Fibroblast of villous mesenchyme (primary cell): ENCODE data around the gene EFHD1. TPM values are rescaled to one million over a fixed set of nuclear protein-coding genes. Genes with fewer than 3 reads are reported as not detected.

Experiments used
- DNase-seq: peaks from one replicate; pipeline ENCODE4 v3.0.0-alpha.2; 2010; ENCODE audit warnings: low read depth
- H3K4me3 ChIP-seq: 2 replicates; pipeline ENCODE4 v1.5.1; 2011; ENCODE audit warnings: low read depth, mild to moderate bottlenecking, low read length
- total RNA-seq: library from RNA; depleted of rRNA; stranded (reverse); fragments of >200 nt; gene quantifications from 2 replicates; pipeline ENCODE4 v1.2.3, GENCODE V29; 2012
- TF ChIP-seq, protein P1 (sequence below): IDR thresholded peaks from 2 replicates; pipeline ENCODE4 v1.5.1; 2012; ENCODE audit warnings: low read depth, mild to moderate bottlenecking, low read length; ENCODE audit not compliant: insufficient read depth

Gene EFHD1
- total RNA-seq, 1 donor, result 1.7 TPM

DNA sequence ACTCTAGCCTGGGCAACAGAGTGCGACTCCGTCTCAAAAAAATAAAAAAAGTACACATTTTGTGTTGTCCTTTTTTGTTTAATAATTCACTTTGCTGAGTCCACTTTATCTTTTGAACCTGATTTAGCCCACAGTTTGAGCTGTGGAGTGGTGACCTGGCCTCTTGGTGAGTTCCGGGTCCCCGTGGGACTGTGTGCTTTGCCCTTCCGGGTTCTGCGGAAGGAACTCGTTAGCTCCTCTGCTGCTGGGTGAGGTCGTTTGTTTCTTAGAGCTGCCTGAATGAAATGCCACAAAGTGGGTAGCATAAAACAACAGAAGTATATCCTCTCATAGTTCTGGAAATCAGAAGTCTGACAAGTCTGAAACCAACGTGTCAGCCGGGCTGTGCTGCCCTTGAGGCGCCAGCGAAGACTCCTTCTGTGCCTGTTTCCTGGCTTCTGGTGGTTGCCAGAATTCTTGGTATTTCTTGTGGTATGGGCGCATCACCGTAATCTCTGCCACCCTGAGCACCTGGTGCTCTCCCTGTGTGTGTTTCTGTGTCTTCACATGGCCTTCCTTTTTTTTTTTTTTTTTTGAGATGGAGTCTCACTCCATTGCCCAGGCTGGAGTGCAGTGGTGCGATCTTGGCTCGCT, 3.5 kb downstream of the EFHD1 start:
- DNase-seq, result no peak
- H3K4me3 ChIP-seq, result no peak overlapping the region
- TF ChIP-seq, protein P1, sequence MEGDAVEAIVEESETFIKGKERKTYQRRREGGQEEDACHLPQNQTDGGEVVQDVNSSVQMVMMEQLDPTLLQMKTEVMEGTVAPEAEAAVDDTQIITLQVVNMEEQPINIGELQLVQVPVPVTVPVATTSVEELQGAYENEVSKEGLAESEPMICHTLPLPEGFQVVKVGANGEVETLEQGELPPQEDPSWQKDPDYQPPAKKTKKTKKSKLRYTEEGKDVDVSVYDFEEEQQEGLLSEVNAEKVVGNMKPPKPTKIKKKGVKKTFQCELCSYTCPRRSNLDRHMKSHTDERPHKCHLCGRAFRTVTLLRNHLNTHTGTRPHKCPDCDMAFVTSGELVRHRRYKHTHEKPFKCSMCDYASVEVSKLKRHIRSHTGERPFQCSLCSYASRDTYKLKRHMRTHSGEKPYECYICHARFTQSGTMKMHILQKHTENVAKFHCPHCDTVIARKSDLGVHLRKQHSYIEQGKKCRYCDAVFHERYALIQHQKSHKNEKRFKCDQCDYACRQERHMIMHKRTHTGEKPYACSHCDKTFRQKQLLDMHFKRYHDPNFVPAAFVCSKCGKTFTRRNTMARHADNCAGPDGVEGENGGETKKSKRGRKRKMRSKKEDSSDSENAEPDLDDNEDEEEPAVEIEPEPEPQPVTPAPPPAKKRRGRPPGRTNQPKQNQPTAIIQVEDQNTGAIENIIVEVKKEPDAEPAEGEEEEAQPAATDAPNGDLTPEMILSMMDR, result no peak

DNA sequence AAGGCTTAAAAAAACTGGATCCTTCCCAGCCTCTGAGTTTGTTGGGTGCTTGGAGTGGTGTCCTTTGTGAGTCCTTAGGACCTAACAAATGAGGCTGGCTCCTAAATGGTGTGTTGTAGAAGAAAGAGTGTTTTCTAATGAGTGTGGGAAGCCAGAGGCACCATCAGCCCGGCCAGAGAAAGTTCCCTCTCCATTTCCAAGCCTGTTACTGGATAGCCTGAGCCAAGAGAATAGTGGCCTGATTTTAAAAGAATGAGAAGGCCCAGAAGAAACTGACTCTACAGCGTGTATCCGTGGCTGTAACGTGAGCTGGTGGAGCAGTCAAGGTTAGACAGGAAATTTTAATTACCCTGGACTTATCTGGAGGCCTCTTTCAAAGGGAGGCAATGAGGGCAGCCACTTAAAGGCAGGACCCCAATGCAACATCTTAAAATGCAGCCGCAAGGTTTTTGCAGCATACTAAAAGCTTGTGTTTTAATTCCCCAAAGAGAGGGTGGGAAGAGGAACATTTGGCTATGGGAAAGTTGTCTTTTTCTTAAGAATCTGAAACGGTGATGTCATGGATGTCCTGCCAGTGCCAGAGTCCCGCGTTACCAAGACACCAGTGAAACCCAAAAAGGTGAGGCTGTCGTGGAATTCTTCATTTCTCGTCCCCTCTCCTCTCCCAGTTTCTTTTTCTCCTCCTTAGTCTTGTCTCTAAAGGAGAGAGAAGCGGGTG, 4.6 kb downstream of the EFHD1 start:
- H3K4me3 ChIP-seq, result no peak overlapping the region
- TF ChIP-seq, protein P1, result no peak
- no peak for DNase-seq

DNA sequence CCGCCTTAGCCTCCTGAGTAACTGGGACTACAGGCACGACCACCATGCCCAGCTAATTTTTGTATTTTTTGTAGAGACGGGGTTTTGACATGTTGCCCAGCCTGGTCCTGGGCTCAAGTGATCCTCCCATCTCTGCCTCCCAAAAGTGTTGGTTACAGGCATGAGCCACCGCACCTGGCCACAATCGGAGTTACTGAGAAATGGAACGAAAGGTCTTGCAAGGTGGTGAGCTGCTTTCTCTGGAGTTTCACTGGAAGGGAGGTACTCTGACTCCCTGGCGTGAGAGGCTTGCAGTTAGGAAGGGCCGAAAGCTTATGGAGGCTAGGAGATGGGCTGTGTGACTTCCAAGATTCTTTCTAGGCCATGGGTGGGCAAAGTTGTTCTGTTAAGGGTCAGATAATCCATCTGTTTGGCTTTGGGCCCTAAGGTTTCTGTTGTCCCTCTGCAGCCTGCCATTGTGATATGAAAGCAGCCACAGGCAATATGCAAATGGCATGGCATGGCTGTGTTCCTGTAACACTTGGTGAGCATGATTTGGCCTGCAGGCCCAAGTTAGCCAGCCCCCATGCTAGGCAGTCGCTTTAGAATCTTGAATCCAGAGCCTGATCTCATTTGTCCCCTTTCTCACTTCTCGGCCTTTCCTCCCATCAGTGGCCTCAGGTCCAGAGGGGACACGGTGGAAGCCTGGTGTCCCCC, 7.9 kb downstream of the EFHD1 start:
- TF ChIP-seq, protein P1, result no peak
- no peak for DNase-seq
- H3K4me3 ChIP-seq, result no peak overlapping the region

DNA sequence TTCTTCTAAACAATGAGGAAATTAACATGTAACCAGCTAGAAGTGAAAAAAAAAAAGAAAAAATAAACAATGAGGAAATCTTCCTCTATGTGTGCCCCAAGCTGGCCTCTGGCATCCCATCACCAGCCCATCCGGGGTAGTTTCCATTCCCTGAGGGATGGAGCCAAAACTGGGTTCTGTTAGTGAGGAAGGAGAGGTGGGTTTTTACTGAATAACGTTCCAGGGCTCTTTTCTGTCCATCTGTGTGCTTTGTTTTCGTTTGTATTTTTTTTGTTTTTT, 9.7 kb downstream of the EFHD1 start:
- TF ChIP-seq, protein P1, result no peak
- no peak overlapping the region for H3K4me3 ChIP-seq
- no peak for DNase-seq

DNA sequence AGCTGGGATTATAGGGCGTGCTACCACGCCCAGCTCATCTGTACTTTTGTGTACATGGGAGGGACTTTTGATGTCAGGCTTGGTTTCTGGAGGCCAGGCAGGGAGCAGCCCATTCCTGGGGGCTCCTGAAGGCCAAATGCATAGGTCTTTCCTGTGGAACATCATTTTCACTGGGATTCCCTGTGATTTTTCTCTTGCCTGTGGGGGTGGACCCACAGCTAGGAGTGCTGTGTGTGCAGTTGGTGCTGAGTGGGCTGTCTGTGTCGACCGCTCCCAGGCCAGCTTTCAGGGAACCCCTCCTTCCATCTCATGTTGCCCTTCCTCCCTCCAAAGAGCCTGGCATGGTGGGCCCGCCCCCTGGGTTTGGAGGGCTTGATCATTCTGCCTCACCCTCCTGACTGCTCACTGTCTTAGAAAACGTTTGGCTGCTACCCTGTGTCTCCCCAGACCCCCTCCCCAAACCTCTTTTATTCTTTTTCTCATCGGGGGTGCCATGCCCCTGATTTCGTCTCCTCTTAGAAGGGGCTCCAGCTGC, 10.5 kb downstream of the EFHD1 start:
- no peak overlapping the region for H3K4me3 ChIP-seq
- no peak for DNase-seq
- TF ChIP-seq, protein P1, result no peak

DNA sequence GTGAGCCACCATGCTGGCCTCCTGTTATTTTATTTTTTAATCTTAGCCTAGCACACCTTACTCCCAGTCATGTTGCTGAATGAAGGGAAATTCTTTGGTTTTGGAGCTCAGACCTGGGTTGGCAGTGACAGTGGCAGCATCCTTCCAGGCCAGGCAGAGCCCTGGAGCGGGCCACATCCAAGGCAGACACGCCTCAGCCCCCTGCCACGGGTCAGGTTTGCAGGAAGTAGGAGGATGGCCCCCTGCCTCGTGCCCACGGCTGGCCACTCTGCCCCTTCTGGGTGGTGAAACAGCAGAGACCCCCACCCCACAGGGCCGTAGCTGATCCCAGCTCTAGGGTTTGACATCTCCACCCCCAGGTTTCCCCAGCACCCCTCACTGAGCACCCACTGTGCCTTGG, 11.7 kb downstream of the EFHD1 start:
- H3K4me3 ChIP-seq, result no peak overlapping the region
- DNase-seq, result no peak
- TF ChIP-seq, protein P1, result no peak
